ENCODE measurements around the gene SCN2A.
"Not testable (repeated sequence)": the region's sequence is repeated elsewhere in the genome, so short reads cannot be mapped to it uniquely, and the experiment has no call there.

Gene SCN2A

DNA sequence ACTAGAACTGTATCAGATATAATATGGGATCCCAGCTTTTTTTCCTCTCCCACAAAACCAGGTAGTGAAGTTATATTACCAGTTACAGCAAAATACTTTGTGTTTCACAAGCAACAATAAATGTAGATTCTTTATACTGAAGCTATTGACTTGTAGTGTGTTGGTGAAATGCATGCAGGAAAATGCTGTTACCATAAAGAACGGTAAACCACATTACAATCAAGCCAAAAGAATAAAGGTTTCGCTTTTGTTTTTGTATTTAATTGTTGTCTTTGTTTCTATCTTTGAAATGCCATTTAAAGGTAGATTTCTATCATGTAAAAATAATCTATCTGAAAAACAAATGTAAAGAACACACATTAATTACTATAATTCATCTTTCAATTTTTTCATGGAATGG, 152.6 kb downstream of the SCN2A start:
- TF ChIP-seq SUZ12 (IDR thresholded peaks at IDR 0.05; ENCODE audit: extremely low read depth, insufficient read depth, insufficient read length), result no peak
- TF ChIP-seq ZNF274 (IDR thresholded peaks at IDR 0.05; ENCODE audit: low read depth, low read length), result no peak
- TF ChIP-seq YY1 (IDR thresholded peaks at IDR 0.05; ENCODE audit: insufficient read depth, insufficient read length), result no peak
- no peaks in the 10 kb centered on the region for H3K4me1 ChIP-seq (ENCODE audit: insufficient read depth, insufficient read length)
- no peak overlapping the region for H3K9ac ChIP-seq (ENCODE audit: insufficient read length, low read depth)
- no peak for DNase-seq (ENCODE audit: low read depth, low spot score)
- no peaks in the 10 kb centered on the region for H3K27me3 ChIP-seq (ENCODE audit: insufficient read depth, insufficient read length)
- no peaks in the 10 kb centered on the region for H3K36me3 ChIP-seq (ENCODE audit: insufficient read depth, insufficient read length, low read length)
- no peaks in the 10 kb centered on the region for H3K9me3 ChIP-seq (ENCODE audit: insufficient read depth, low read length)
- H3K4me3 ChIP-seq (ENCODE audit: insufficient read length, low read depth), result no peak overlapping the region

DNA sequence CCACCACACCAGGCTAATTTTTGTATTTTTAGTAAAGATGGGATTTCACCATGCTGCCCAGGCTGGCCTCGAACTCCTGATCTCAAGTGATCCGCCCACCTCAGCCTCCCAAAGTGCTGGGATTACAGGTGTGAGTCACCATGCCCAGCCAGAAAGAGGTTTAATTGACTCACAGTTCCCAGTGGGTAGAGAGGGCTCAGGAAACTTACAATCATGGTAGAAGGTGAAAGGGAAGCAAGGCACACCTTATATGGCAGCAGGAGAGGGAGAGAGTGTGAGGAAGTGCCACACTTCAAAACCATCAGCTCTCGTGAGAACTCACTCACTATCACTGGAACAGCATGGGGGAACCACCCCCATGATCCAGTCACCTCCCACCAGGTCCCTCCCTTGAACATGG, 159.4 kb downstream of the SCN2A start:
- H3K9ac ChIP-seq (ENCODE audit: insufficient read length, low read depth); H3K4me3 ChIP-seq (ENCODE audit: insufficient read length, low read depth); H3K9me3 ChIP-seq (ENCODE audit: insufficient read depth, low read length); H3K27me3 ChIP-seq (ENCODE audit: insufficient read depth, insufficient read length); H3K4me1 ChIP-seq (ENCODE audit: insufficient read depth, insufficient read length); H3K36me3 ChIP-seq (ENCODE audit: insufficient read depth, insufficient read length, low read length); DNase-seq (ENCODE audit: low read depth, low spot score): not testable (repeated sequence)

DNA sequence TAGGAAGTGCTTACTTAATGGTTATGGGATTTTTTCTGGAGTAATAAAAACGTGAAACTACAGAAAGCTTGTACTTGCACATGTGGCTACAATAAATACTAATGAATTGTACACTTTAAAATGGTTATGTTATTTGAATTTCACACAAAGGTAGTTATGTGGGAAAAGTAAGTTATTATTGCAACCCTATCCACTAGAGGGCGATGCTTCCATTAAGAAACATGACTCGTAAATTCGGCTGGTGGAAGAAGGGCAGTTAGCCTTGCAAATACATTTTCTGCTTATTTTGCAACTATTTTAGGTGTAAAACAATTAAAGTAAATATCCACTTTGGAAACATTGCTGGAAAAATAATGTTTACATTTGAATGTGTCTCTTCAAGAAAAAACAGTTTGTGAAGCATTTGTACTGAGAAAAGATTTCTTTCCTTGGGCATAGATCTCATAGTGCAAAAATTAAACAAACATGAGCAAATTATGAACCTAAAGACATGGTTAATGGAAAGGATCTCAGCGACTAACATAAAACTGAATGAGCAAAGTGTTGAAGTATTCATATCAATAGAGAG, 162.2 kb downstream of the SCN2A start:
- Histone ChIP-seq H3K36me3 (ENCODE audit: insufficient read depth, insufficient read length, low read length) (no peaks in the 10 kb centered on the region), H3K4me1 (ENCODE audit: insufficient read depth, insufficient read length) (no peaks in the 10 kb centered on the region), H3K4me3 (ENCODE audit: insufficient read length, low read depth) (no peak overlapping the region), H3K9ac (ENCODE audit: insufficient read length, low read depth) (no peak overlapping the region), H3K27me3 (ENCODE audit: insufficient read depth, insufficient read length) (no peaks in the 10 kb centered on the region), H3K9me3 (ENCODE audit: insufficient read depth, low read length) (no peaks in the 10 kb centered on the region)
- DNase-seq (ENCODE audit: low read depth, low spot score), result peak; percentile 74
- no peak for TF ChIP-seq ZNF274 (IDR thresholded peaks at IDR 0.05; ENCODE audit: low read depth, low read length)
- no peak for TF ChIP-seq YY1 (IDR thresholded peaks at IDR 0.05; ENCODE audit: insufficient read depth, insufficient read length)
- TF ChIP-seq SUZ12 (IDR thresholded peaks at IDR 0.05; ENCODE audit: extremely low read depth, insufficient read depth, insufficient read length), result no peak

DNA sequence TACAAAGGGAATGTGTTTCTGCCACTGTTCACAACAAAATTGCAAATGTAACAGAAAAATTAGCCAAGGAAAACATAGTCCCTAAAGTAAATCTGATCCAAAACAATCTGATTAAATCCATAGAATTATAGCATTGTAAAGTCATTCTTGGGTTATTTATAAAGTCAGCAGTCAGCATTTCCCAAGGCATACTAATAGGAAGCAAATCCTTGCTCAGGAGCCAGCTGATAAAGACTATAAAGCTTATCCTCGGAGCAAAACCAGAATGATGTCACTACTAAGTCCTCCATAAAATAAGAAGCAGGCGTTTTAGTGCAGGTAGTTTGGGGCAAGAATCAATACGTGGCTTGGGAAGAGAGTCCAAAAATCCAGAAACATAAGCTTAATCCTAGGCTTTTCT, 162.9 kb downstream of the SCN2A start:
- Histone ChIP-seq H3K36me3 (ENCODE audit: insufficient read depth, insufficient read length, low read length) (no peaks in the 10 kb centered on the region), H3K4me3 (ENCODE audit: insufficient read length, low read depth) (no peak overlapping the region), H3K9ac (ENCODE audit: insufficient read length, low read depth) (no peak overlapping the region), H3K4me1 (ENCODE audit: insufficient read depth, insufficient read length) (no peaks in the 10 kb centered on the region), H3K9me3 (ENCODE audit: insufficient read depth, low read length) (no peaks in the 10 kb centered on the region), H3K27me3 (ENCODE audit: insufficient read depth, insufficient read length) (no peaks in the 10 kb centered on the region)
- no peak for DNase-seq (ENCODE audit: low read depth, low spot score)
- TF ChIP-seq YY1 (IDR thresholded peaks at IDR 0.05; ENCODE audit: insufficient read depth, insufficient read length) (no peak), SUZ12 (IDR thresholded peaks at IDR 0.05; ENCODE audit: extremely low read depth, insufficient read depth, insufficient read length) (no peak), ZNF274 (IDR thresholded peaks at IDR 0.05; ENCODE audit: low read depth, low read length) (no peak)

DNA sequence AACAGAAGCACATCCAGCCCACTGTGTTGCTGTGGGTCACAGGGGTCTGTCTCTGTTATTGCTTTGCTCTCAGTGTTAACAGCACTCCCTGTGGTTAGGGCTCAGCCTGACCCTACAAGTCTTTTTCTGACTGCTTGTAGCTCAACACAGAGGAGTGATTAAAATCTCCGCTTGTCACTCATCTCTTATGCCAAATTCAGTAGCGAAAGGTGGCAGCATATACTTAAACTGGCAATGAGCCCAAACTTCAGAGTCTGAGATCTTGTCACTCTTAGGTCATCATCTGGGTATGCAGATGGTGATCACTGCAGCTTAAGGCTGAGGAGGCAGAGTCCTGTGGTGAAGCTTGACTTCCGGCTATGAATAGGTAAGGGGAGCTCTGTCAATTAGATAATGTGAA, 167.0 kb downstream of the SCN2A start:
- TF ChIP-seq SUZ12 (IDR thresholded peaks at IDR 0.05; ENCODE audit: extremely low read depth, insufficient read depth, insufficient read length), result no peak
- TF ChIP-seq YY1 (IDR thresholded peaks at IDR 0.05; ENCODE audit: insufficient read depth, insufficient read length), result no peak
- TF ChIP-seq ZNF274 (IDR thresholded peaks at IDR 0.05; ENCODE audit: low read depth, low read length), result no peak
- Histone ChIP-seq H3K9me3 (ENCODE audit: insufficient read depth, low read length) (0 out of 2 replicates have a peak, but pooled peaks cover 5% of the 10 kb centered on the region), H3K36me3 (ENCODE audit: insufficient read depth, insufficient read length, low read length) (no peaks in the 10 kb centered on the region), H3K27me3 (ENCODE audit: insufficient read depth, insufficient read length) (no peaks in the 10 kb centered on the region), H3K4me3 (ENCODE audit: insufficient read length, low read depth) (no peak overlapping the region), H3K9ac (ENCODE audit: insufficient read length, low read depth) (no peak overlapping the region), H3K4me1 (ENCODE audit: insufficient read depth, insufficient read length) (no peaks in the 10 kb centered on the region)
- peak; percentile 66 for DNase-seq (ENCODE audit: low read depth, low spot score)

DNA sequence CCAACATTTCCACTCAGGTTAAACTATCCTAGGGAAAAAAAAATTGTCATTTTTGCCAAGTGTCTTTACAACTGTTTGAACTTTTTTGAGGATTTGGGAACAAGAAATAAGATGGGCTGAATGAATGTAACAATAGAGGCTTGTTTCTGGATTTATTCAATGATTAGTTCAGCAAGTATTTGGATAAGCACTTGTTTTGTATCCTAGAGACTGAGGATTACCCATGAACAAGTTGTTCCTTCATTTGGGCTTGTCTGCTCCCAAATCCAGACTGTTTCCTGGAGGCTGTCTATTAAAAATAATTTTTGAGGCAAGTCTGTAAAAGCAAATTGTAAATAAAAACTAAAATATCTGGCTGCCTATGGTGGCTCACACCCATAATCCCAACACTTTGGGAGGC, 168.3 kb downstream of the SCN2A start:
- TF ChIP-seq SUZ12 (IDR thresholded peaks at IDR 0.05; ENCODE audit: extremely low read depth, insufficient read depth, insufficient read length) (no peak), YY1 (IDR thresholded peaks at IDR 0.05; ENCODE audit: insufficient read depth, insufficient read length) (no peak), ZNF274 (IDR thresholded peaks at IDR 0.05; ENCODE audit: low read depth, low read length) (no peak)
- Histone ChIP-seq H3K9me3 (ENCODE audit: insufficient read depth, low read length) (0 out of 2 replicates have a peak, but pooled peaks cover 5% of the 10 kb centered on the region), H3K4me3 (ENCODE audit: insufficient read length, low read depth) (no peak overlapping the region), H3K9ac (ENCODE audit: insufficient read length, low read depth) (no peak overlapping the region), H3K36me3 (ENCODE audit: insufficient read depth, insufficient read length, low read length) (no peaks in the 10 kb centered on the region), H3K4me1 (ENCODE audit: insufficient read depth, insufficient read length) (no peaks in the 10 kb centered on the region), H3K27me3 (ENCODE audit: insufficient read depth, insufficient read length) (no peaks in the 10 kb centered on the region)
- DNase-seq (ENCODE audit: low read depth, low spot score), result no peak

DNA sequence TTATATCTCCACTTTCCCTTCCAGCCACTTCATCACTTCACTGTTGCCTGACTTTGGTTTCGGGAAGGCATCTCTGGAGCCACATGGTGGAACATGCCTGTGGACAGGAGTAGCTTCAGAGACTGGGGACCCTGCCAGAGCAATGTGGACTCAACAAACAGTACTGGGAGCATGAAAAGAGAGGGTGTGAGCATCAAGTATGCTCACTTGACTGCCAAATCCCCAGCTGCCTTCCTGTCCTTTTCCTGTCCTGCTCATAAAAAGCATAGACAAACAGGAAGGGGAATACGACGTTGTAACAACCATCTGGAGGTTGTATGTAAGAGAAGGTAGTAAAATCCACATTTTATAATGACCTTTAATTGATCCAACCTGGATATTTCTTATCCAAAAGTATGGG, 169.0 kb downstream of the SCN2A start:
- H3K27me3 ChIP-seq (ENCODE audit: insufficient read depth, insufficient read length), result no peaks in the 10 kb centered on the region
- no peaks in the 10 kb centered on the region for H3K4me1 ChIP-seq (ENCODE audit: insufficient read depth, insufficient read length)
- no peak overlapping the region for H3K9ac ChIP-seq (ENCODE audit: insufficient read length, low read depth)
- H3K4me3 ChIP-seq (ENCODE audit: insufficient read length, low read depth), result no peak overlapping the region
- no peak for DNase-seq (ENCODE audit: low read depth, low spot score)
- H3K9me3 ChIP-seq (ENCODE audit: insufficient read depth, low read length), result 0 out of 2 replicates have a peak, but pooled peaks cover 5% of the 10 kb centered on the region
- TF ChIP-seq ZNF274 (IDR thresholded peaks at IDR 0.05; ENCODE audit: low read depth, low read length) (no peak), SUZ12 (IDR thresholded peaks at IDR 0.05; ENCODE audit: extremely low read depth, insufficient read depth, insufficient read length) (no peak), YY1 (IDR thresholded peaks at IDR 0.05; ENCODE audit: insufficient read depth, insufficient read length) (no peak)
- H3K36me3 ChIP-seq (ENCODE audit: insufficient read depth, insufficient read length, low read length), result no peaks in the 10 kb centered on the region
